OCI-LY1 (cell line): Measurements from ENCODE around the gene NACC2.

Experiments
- CTCF ChIP-seq: fragments of 200-600 bp; sonication (generic), shearing (Covaris generic); IDR thresholded peaks from 2 replicates; pipeline ENCODE4 v1.5.1; 2017; ENCODE audit warnings: mild to moderate bottlenecking, antibody characterized with exemption, low read length, moderate library complexity, mixed read lengths
- EZH2 ChIP-seq: fragments of 200-600 bp; sonication (generic), shearing (Covaris generic); IDR thresholded peaks from 2 replicates; pipeline ENCODE4 v1.8.0; 2017; ENCODE audit warnings: borderline replicate concordance, mixed run types, mild to moderate bottlenecking, antibody characterized with exemption, low read length, moderate library complexity, mixed read lengths

GRCh38 chr9:136128436-136128835 is 33.3 kb upstream of the NACC2 start:
- TF ChIP-seq CTCF, result no peak
- no peak for TF ChIP-seq EZH2
